ENCODE measurements around the gene LDLRAD4. TPM values are rescaled to one million over a fixed set of nuclear protein-coding genes. Genes with fewer than 3 reads are reported as not detected.

LDLRAD4 gene
- total RNA-seq, 4 donors from 2014 or later: 20.4 to 40.4 (median 35.3) TPM

DNA sequence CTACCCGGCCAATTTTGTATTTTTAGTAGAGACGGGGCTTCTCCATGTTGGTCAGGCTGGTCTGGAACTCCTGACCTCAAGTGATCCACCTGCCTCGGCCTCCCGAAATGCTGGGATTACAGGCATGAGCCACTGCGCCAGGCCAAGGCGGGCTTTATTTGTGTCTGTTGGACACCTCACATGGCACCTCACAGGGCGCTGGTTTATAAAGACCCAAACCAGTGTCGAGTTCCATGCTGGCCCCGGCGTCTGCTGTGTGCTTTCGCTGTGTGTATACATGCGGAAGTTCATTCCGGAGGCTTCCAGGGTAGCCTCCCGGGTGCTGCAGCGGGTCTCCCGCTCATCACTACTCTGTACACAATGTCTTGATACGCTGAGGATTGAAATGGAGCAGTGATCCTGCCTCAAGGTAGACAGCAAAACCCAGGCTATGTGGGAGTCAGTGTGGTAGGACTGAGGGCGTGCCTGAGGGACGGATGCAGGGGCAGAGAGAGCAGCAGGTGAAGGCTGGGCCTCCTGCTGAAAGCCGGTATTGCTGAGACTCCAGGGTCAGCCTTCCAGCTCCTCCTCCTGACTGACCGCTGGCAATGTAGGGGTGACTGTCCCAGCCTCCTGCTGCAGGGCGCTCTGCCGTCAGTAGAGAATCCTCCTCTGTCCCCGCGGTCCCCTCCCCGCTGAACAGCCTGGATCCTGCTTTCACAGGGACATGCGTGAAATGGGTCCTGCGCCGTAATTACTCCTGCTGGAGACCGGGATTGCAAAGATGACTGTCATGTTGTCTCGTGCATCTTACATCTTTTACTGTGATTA is 22.7 kb downstream of the LDLRAD4 start:
- H3K27ac ChIP-seq (replicated peaks in 1 of 4): no peak overlapping the region
- DNase-seq (ENCODE audit: extremely low spot score): no peak
- H3K36me3 ChIP-seq: peaks cover 0 to 6% (median 0%) of the 10 kb centered on the region in 4 donors
- H3K9me3 ChIP-seq: no peaks in the 10 kb centered on the region
- H3K4me3 ChIP-seq: no peak overlapping the region
- H3K4me1 ChIP-seq: peaks cover 20 to 41% (median 21%) of the 10 kb centered on the region in 4 donors
- 94% methylated on average over 23 of the region's 31 CpGs for WGBS
- TF ChIP-seq EP300 (IDR thresholded peaks at IDR 0.05) (no peak), POLR2A (IDR thresholded peaks at IDR 0.05; ENCODE audit: low read depth) (no peak), POLR2AphosphoS5 (IDR thresholded peaks at IDR 0.05) (no peak)
- TF ChIP-seq, protein P1, sequence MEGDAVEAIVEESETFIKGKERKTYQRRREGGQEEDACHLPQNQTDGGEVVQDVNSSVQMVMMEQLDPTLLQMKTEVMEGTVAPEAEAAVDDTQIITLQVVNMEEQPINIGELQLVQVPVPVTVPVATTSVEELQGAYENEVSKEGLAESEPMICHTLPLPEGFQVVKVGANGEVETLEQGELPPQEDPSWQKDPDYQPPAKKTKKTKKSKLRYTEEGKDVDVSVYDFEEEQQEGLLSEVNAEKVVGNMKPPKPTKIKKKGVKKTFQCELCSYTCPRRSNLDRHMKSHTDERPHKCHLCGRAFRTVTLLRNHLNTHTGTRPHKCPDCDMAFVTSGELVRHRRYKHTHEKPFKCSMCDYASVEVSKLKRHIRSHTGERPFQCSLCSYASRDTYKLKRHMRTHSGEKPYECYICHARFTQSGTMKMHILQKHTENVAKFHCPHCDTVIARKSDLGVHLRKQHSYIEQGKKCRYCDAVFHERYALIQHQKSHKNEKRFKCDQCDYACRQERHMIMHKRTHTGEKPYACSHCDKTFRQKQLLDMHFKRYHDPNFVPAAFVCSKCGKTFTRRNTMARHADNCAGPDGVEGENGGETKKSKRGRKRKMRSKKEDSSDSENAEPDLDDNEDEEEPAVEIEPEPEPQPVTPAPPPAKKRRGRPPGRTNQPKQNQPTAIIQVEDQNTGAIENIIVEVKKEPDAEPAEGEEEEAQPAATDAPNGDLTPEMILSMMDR (IDR thresholded peaks at IDR 0.05): no peak
- H3K27me3 ChIP-seq: no peaks in the 10 kb centered on the region
- intact Hi-C loops (cut with DNase I): no loop called here

GRCh38 chr18:13241893-13242175 is 23.3 kb downstream of the LDLRAD4 start:
- no peaks in the 10 kb centered on the region for H3K9me3 ChIP-seq
- intact Hi-C loops (cut with DNase I): no loop called here
- no peak overlapping the region for H3K4me3 ChIP-seq
- TF ChIP-seq EP300 (IDR thresholded peaks at IDR 0.05): no peak
- TF ChIP-seq, protein P1 (IDR thresholded peaks at IDR 0.05): no peak
- no peak for TF ChIP-seq POLR2AphosphoS5 (IDR thresholded peaks at IDR 0.05)
- no peak for TF ChIP-seq POLR2A (IDR thresholded peaks at IDR 0.05; ENCODE audit: low read depth)
- no peaks in the 10 kb centered on the region for H3K27me3 ChIP-seq
- peaks cover 14 to 36% (median 16%) of the 10 kb centered on the region in 4 donors for H3K4me1 ChIP-seq
- no peak for DNase-seq (ENCODE audit: extremely low spot score)
- peaks cover 0 to 6% (median 0%) of the 10 kb centered on the region in 4 donors for H3K36me3 ChIP-seq
- 95% methylated on average over 13 of the region's 13 CpGs for WGBS
- H3K27ac ChIP-seq (replicated peaks in 1 of 4): no peak overlapping the region

DNA sequence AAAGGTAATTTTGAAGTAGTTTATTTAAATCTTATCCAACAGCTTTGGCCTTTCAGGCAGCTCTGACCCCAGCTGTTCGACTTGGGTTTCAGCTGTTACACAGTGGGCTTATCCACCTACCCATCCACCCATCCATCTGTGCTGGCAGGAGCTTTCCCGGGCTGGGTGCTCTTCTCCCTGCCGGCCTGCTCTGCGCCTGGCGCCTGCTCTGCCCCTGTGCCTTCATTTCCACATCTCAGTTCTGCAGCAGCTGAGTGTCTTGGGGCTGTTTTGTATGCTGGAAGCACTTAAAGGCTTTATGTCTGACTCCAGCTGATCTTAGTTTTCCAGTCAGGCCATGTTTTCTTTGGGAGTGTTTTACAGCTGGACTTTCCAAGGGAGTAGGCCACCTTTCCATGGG is 24.2 kb downstream of the LDLRAD4 start:
- Histone ChIP-seq H3K4me3 (no peak overlapping the region), H3K9me3 (no peaks in the 10 kb centered on the region), H3K27me3 (no peaks in the 10 kb centered on the region), H3K27ac (replicated peaks in 1 of 4) (no peak overlapping the region), H3K4me1 (peaks cover 7 to 26% (median 11%) of the 10 kb centered on the region in 4 donors), H3K36me3 (peaks cover 0 to 6% (median 0%) of the 10 kb centered on the region in 4 donors)
- DNase-seq (ENCODE audit: extremely low spot score): no peak
- intact Hi-C loops (cut with DNase I): no loop called here
- WGBS: 92% methylated on average over 5 of the region's 5 CpGs
- TF ChIP-seq EP300 (IDR thresholded peaks at IDR 0.05) (no peak), POLR2A (IDR thresholded peaks at IDR 0.05; ENCODE audit: low read depth) (no peak), POLR2AphosphoS5 (IDR thresholded peaks at IDR 0.05) (no peak)
- TF ChIP-seq, protein P1 (IDR thresholded peaks at IDR 0.05): no peak

DNA sequence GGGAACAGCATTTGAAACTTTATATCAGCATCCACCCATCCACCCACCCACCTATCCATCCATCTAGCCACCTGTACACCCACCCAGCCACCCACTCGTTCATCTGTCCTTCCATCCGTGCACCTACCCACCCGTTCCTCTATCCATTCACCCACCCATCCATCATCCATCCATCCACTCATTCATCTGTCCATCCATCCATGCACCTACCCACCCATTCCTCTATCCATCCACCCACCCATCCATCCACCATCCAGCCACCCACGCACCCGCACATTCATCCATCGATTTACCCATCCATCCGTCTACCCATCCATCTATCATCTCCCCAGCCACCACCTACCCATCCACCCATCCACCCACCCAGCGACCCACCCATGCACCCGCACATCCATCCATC is 24.8 kb downstream of the LDLRAD4 start:
- no peaks in the 10 kb centered on the region for H3K27me3 ChIP-seq
- intact Hi-C loops (cut with DNase I): no loop called here
- WGBS: 97% methylated on average over 9 of the region's 9 CpGs
- no peaks in the 10 kb centered on the region for H3K9me3 ChIP-seq
- no peak for DNase-seq (ENCODE audit: extremely low spot score)
- no peak overlapping the region for H3K4me3 ChIP-seq
- peaks cover 5 to 21% (median 11%) of the 10 kb centered on the region in 4 donors for H3K4me1 ChIP-seq
- TF ChIP-seq POLR2AphosphoS5 (IDR thresholded peaks at IDR 0.05) (no peak), POLR2A (IDR thresholded peaks at IDR 0.05; ENCODE audit: low read depth) (no peak), EP300 (IDR thresholded peaks at IDR 0.05) (no peak)
- TF ChIP-seq, protein P1 (IDR thresholded peaks at IDR 0.05): no peak
- H3K27ac ChIP-seq (replicated peaks in 1 of 4): no peak overlapping the region
- peaks cover 0 to 6% (median 0%) of the 10 kb centered on the region in 4 donors for H3K36me3 ChIP-seq
